Esophagus squamous epithelium (tissue), 5 donors: ENCODE results near the gene INTS7. TPM values are rescaled to one million over a fixed set of nuclear protein-coding genes. Genes with fewer than 3 reads are reported as not detected.

ENCODE experiments used
- DNase-seq: peaks from one replicate; lab custom pipeline; 2025; lab: John Stamatoyannopoulos, UW
- H3K27ac ChIP-seq, 4 donors: fragments of 200-600 bp; sonication (generic); one replicate each; pipeline ENCODE4 v1.5.1; 2016 to 2019; ENCODE audit warnings: mild to moderate bottlenecking in 1 of 4
- H3K27me3 ChIP-seq, 4 donors: fragments of 200-600 bp; sonication (generic); 1 replicate in 3 of 4; 2 replicates in 1 of 4; pipeline versions ENCODE4 v1.5.1 to v1.6.0; 2017 to 2021; ENCODE audit warnings: antibody characterized with exemption in 1 of 4
- H3K36me3 ChIP-seq, 3 donors: fragments of 200-600 bp; sonication (generic); one replicate each; pipeline ENCODE4 v1.5.1; 2016 to 2019
- H3K4me1 ChIP-seq, 3 donors: fragments of 200-600 bp; sonication (generic); one replicate each; pipeline ENCODE4 v1.5.1; 2017 to 2019
- H3K4me3 ChIP-seq, 4 donors: fragments of 200-600 bp; sonication (generic); 1 replicate in 3 of 4; 2 replicates in 1 of 4; pipeline ENCODE4 v1.5.1; 2016 to 2019; ENCODE audit warnings: mild to moderate bottlenecking in 2 of 4, moderate library complexity in 1 of 4
- H3K9me3 ChIP-seq, 3 donors: fragments of 200-600 bp; sonication (generic); one replicate each; pipeline ENCODE4 v1.5.1; 2016 to 2019
- CTCF ChIP-seq, 6 experiments: fragments of 450-650 bp in 4 of 6; fragments of 200-600 bp in 2 of 6; sonication (generic) in 2 of 6; IDR thresholded peaks; one replicate each; pipeline ENCODE4 v1.5.1; 2016 to 2019; ENCODE audit warnings: antibody characterized with exemption in 6 of 6, mild to moderate bottlenecking in 4 of 6, moderate library complexity in 4 of 6
- POLR2A ChIP-seq, 4 donors: fragments of 450-650 bp; IDR thresholded peaks; one replicate each; pipeline ENCODE4 v1.6.1; 2017; ENCODE audit warnings: antibody characterized with exemption in 4 of 4, mild to moderate bottlenecking in 4 of 4, moderate library complexity in 3 of 4
- WGBS, 2 donors: methylation state at CpG; one replicate each; pipeline ENCODE4 v1.1.5; 2018; 5-methylcytosine and 5-hydroxymethylcytosine counted together
- intact Hi-C: fragments of 100-400 bp; cut with DNase I; formaldehyde crosslinking; loops from one replicate; pipeline ENCODE4 v1.15.0; 2022
- total RNA-seq, 4 donors: library from RNA; depleted of rRNA; stranded (reverse); fragments of >200 nt; gene quantifications; one replicate each; pipeline ENCODE4 v1.1.0, GENCODE V29; 2016
- donor health status: DM: yes; HTN: yes; CAD: no.

Gene INTS7
- total RNA-seq, 4 donors from 2014 or later, result 13.8 to 20.7 (median 14.4) TPM

GRCh38 chr1:211912844-211913432, 122.4 kb downstream of the INTS7 start:
- TF ChIP-seq POLR2A (IDR thresholded peaks at IDR 0.05), result no peak
- TF ChIP-seq CTCF (IDR thresholded peaks at IDR 0.05), result no peak
- intact Hi-C loops, result no loop called here
- Histone ChIP-seq H3K36me3 (no peaks in the 10 kb centered on the region), H3K27me3 (no peaks in the 10 kb centered on the region), H3K27ac (no peak overlapping the region), H3K9me3 (no peaks in the 10 kb centered on the region), H3K4me3 (no peak overlapping the region), H3K4me1 (peaks cover 0 to 20% (median 4%) of the 10 kb centered on the region in 3 donors)
- no peak for DNase-seq
- 83 to 87% methylated on average over 13 of the region's 13 CpGs for whole genome bisulfite sequencing, 2 donors

- H3K27me3 ChIP-seq, result no peaks in the 10 kb centered on the region
- intact Hi-C loops, result no loop called here
- WGBS, 2 donors, result 36 to 56% methylated on average over 1 of the region's 1 CpG
- no peak overlapping the region for H3K4me3 ChIP-seq
- no peak for TF ChIP-seq POLR2A (IDR thresholded peaks at IDR 0.05)
- TF ChIP-seq CTCF (IDR thresholded peaks at IDR 0.05), result no peak
- H3K4me1 ChIP-seq, result peaks cover 0 to 14% (median 4%) of the 10 kb centered on the region in 3 donors
- H3K9me3 ChIP-seq, result no peaks in the 10 kb centered on the region
- H3K36me3 ChIP-seq, result no peaks in the 10 kb centered on the region
- no peak for DNase-seq
- H3K27ac ChIP-seq, result no peak overlapping the region
Measured at GRCh38 chr1:211912038-211912437, 123.3 kb downstream of the INTS7 start.

GRCh38 chr1:211910913-211911485, 124.4 kb downstream of the INTS7 start:
- H3K27me3 ChIP-seq, result no peaks in the 10 kb centered on the region
- H3K4me1 ChIP-seq, result peaks cover 0 to 14% (median 4%) of the 10 kb centered on the region in 3 donors
- no peak overlapping the region for H3K27ac ChIP-seq
- no peak for TF ChIP-seq CTCF (IDR thresholded peaks at IDR 0.05)
- TF ChIP-seq POLR2A (IDR thresholded peaks at IDR 0.05), result no peak
- intact Hi-C loops, result no loop called here
- 13 to 41% methylated on average over 1 to 3 of the region's 4 CpGs for WGBS, 2 donors
- no peaks in the 10 kb centered on the region for H3K36me3 ChIP-seq
- H3K9me3 ChIP-seq, result no peaks in the 10 kb centered on the region
- DNase-seq, result no peak
- H3K4me3 ChIP-seq, result no peak overlapping the region

- Histone ChIP-seq H3K27me3 (no peaks in the 10 kb centered on the region), H3K4me1 (peaks cover 0 to 14% (median 4%) of the 10 kb centered on the region in 3 donors), H3K9me3 (no peaks in the 10 kb centered on the region), H3K4me3 (no peak overlapping the region), H3K36me3 (no peaks in the 10 kb centered on the region), H3K27ac (no peak overlapping the region)
- intact Hi-C loops, result no loop called here
- no peak for DNase-seq
- 84 to 85% methylated on average over 7 of the region's 7 CpGs for WGBS, 2 donors
- TF ChIP-seq CTCF (IDR thresholded peaks at IDR 0.05), result no peak
- no peak for TF ChIP-seq POLR2A (IDR thresholded peaks at IDR 0.05)
Measured at GRCh38 chr1:211910113-211910884, 125.1 kb downstream of the INTS7 start.

GRCh38 chr1:211909395-211909794, 126.0 kb downstream of the INTS7 start:
- 54 to 63% methylated on average over 9 of the region's 9 CpGs for WGBS, 2 donors
- no peaks in the 10 kb centered on the region for H3K9me3 ChIP-seq
- no peaks in the 10 kb centered on the region for H3K36me3 ChIP-seq
- TF ChIP-seq CTCF (IDR thresholded peaks at IDR 0.05) (no peak), POLR2A (IDR thresholded peaks at IDR 0.05) (no peak)
- H3K27me3 ChIP-seq, result no peaks in the 10 kb centered on the region
- no peak for DNase-seq
- intact Hi-C loops, result no loop called here
- no peak overlapping the region for H3K4me3 ChIP-seq
- peaks cover 0 to 14% (median 4%) of the 10 kb centered on the region in 3 donors for H3K4me1 ChIP-seq
- H3K27ac ChIP-seq, result no peak overlapping the region
